HUES48 (cell line): ENCODE measurements around the gene CEP135.
A peak's percentile ranks its signal among the peaks of the same experiment; 100 is the strongest.
"Not testable (repeated sequence)": the region's sequence is repeated elsewhere in the genome, so short reads cannot be mapped to it uniquely, and the experiment has no call there.

Experiments
- H3K27ac ChIP-seq: one replicate; pipeline ENCODE4 v1.7.0; 2013; ENCODE audit warnings: low read depth, low read length, inconsistent platforms
- H3K27me3 ChIP-seq: 2 replicates; pipeline ENCODE4 v1.6.1; 2013; ENCODE audit warnings: mild to moderate bottlenecking, low read length; ENCODE audit not compliant: control insufficient read depth, insufficient read depth
- H3K36me3 ChIP-seq: 2 replicates; pipeline ENCODE4 v1.6.1; 2013; ENCODE audit warnings: low read length; ENCODE audit not compliant: control insufficient read depth, insufficient read depth
- H3K4me1 ChIP-seq: 2 replicates; pipeline ENCODE4 v1.6.1; 2013; ENCODE audit warnings: mild to moderate bottlenecking, low read length; ENCODE audit not compliant: control insufficient read depth, insufficient read depth
- H3K4me3 ChIP-seq: 2 replicates; pipeline ENCODE4 v1.5.1; 2013; ENCODE audit warnings: mild to moderate bottlenecking, low read depth, low read length
- H3K9ac ChIP-seq: 2 replicates; pipeline ENCODE4 v1.6.1; 2013; ENCODE audit warnings: mild to moderate bottlenecking, low read depth, low read length, moderate library complexity
- H3K9me3 ChIP-seq: 2 replicates; pipeline ENCODE4 v1.6.1; 2013; ENCODE audit warnings: low read length; ENCODE audit not compliant: control insufficient read depth, insufficient read depth

The CEP135 gene

DNA sequence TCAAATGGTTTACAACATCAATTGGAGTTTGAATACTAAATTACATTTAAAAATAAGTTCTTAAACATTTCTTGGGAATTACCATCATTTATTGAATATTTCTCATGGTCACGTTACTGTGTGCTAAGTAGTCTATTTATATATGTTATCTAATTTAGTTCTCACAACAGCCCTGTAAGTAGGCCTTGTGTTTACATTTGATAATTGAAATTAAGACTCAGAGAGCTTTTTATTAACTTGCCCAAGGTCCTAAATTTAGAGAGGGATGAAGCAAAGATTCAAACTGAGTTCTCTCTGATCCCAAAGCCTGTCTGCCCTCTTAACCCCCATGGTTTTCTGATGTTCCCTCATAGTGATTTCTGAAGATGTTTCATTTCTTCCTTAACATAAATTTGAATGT, 103.7 kb downstream of the CEP135 start:
- no peaks in the 10 kb centered on the region for H3K9me3 ChIP-seq
- no peaks in the 10 kb centered on the region for H3K36me3 ChIP-seq
- no peaks in the 10 kb centered on the region for H3K27me3 ChIP-seq
- no peak overlapping the region for H3K9ac ChIP-seq
- H3K27ac ChIP-seq: no peak overlapping the region
- peaks cover 33% of the 10 kb centered on the region for H3K4me1 ChIP-seq
- H3K4me3 ChIP-seq: no peak overlapping the region

DNA sequence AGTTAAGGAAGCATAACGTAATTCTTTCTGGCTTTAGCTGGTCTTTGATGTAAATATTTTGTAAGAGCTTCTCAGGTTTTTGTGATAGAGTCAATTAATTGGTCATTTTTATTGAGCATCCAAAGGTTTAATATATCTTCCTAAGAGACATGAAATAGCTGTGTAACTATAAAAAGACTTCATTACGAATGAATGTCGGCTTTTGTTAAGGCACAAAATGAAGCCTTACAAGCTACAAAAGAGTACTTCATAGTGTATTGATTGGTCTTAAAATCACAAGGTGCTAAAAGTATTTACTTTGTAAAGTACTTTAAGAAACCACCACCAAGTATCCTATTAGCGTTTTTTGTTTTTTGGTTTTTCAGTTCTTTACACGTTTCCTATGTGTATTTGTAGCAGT, 104.2 kb downstream of the CEP135 start:
- H3K9me3 ChIP-seq: no peaks in the 10 kb centered on the region
- H3K4me1 ChIP-seq: peaks cover 33% of the 10 kb centered on the region
- H3K27me3 ChIP-seq: no peaks in the 10 kb centered on the region
- no peaks in the 10 kb centered on the region for H3K36me3 ChIP-seq
- H3K4me3 ChIP-seq: no peak overlapping the region
- H3K27ac ChIP-seq: no peak overlapping the region
- H3K9ac ChIP-seq: no peak overlapping the region

DNA sequence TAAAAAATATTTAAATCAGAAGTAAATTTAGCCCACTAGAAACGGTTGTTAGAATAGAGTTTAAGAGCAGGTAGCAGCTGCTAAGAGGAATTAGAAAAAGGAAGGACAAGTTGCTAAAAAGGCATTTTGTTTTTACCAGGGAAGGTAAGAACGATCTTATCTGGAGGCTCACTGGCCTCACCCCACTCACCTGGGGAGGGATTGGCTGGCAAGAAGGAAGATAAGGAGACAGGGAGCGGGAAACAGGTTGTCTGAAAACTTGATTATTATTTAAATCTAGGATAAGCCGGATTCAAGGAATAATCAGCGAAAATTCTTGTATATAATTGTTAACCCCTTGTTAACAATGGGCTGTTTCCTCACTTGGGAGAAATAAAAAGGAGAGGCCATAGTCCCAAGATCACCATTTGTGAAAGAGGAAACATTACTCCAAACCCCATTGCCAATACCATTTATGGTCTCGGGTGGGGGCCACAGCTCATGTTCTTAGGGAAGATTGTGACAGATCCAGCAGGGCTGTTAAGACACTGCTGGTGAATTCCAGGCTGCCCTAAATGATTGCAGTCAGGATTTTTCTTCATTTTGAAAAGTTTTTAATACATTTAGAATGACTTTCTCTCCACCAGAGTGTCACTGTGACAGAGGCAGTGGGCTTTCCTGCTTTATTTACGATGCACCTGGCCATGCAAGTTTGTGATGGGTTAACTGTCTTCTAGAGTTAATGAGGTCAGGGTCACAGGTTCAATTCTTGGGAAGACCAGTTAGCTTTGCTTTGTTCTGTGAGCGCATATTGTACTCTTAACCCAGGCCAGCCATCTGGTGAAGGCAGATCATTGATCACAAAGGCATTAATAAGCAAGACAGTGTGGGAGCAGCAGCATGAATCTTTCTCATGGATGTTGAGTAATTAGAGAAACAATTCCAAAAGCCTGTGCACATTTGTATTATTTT, 106.6 kb downstream of the CEP135 start:
- no peaks in the 10 kb centered on the region for H3K9me3 ChIP-seq
- H3K4me3 ChIP-seq: no peak overlapping the region
- H3K4me1 ChIP-seq: peaks cover 35% of the 10 kb centered on the region
- H3K9ac ChIP-seq: no peak overlapping the region
- no peaks in the 10 kb centered on the region for H3K36me3 ChIP-seq
- H3K27me3 ChIP-seq: no peaks in the 10 kb centered on the region
- peak overlapping the region; percentile 48 for H3K27ac ChIP-seq

DNA sequence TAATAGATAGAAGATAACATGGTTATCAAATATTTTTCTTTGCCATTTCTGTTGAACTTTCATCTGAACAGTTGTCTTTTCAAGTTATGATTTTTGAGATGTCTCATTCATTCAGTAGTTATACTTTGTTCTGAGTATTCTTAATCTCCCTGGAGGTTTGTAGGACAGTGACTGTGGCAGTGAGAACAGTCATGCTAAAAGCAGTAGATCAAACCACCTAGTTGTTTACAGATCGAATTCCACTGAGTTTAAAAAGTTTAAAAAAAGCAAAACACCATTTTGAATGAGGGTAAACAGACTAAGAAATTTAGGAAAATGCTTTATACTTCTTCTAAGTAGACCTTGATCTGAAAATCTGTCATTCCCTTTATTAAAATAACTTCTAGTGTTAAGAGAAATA, 107.2 kb downstream of the CEP135 start:
- no peak overlapping the region for H3K27ac ChIP-seq
- H3K36me3 ChIP-seq: no peaks in the 10 kb centered on the region
- no peaks in the 10 kb centered on the region for H3K27me3 ChIP-seq
- peaks cover 35% of the 10 kb centered on the region for H3K4me1 ChIP-seq
- no peaks in the 10 kb centered on the region for H3K9me3 ChIP-seq
- H3K4me3 ChIP-seq: no peak overlapping the region
- no peak overlapping the region for H3K9ac ChIP-seq

DNA sequence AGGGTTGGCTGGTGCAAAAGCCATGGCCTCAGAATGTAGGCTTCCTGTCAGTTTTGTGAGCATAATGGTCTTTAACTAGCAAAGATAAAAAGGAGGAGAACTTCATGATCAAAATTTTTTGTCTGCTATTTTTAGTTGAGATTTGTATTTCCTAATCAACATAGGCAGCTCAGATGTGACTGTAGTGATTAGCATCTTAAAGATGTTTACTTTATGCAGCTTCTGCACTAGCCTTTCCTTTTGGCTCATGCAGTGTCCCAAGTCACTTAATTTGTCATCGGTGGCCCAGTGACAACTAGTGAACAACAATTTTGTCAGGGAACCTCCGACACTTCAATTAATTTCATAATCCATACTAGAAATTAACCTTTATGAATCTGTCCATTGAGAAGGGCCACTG, 109.8 kb downstream of the CEP135 start:
- Histone ChIP-seq H3K4me3 (no peak overlapping the region), H3K27ac (no peak overlapping the region), H3K27me3 (no peaks in the 10 kb centered on the region), H3K9ac (no peak overlapping the region), H3K4me1 (peaks cover 24% of the 10 kb centered on the region), H3K9me3 (no peaks in the 10 kb centered on the region), H3K36me3 (no peaks in the 10 kb centered on the region)

DNA sequence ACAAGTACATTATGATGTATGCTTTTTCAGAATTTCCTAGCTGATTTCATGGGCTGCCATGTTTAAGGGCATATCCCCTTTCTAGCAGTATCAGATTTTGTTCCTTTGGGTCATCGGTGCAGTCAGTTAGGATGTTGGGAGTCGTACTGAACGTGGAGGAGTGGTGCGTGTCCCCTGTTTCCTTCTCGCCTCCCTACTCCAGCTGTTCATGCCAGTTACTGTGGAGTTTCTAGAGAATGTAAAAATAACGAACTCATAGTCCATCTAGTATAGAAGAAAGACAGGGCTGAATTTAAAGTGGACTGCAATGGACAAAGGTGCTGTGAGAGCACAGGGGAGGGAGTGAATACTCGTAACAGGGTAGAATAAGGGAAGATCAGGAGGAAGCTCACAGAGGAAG, 111.3 kb downstream of the CEP135 start:
- no peak overlapping the region for H3K9ac ChIP-seq

DNA sequence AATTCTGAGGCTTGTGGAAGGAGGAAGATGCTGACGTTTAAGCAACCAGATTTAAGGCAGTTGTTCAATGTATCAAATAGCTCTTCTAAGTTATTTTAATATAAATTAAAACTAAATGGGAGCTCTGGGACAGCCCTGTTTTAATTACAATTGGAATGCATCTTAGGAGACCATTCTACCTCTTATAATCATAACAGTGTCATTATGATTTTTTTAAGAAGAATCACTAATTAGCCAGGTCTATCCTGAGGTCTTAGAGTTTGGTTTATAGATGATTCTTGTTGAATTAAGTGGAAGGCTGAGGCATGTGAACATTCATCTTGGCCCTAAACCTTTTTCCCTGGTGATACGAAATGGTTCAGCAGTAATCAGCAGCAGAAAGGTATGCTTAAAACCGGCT, 113.4 kb downstream of the CEP135 start:
- Histone ChIP-seq H3K4me1 (peaks cover 6% of the 10 kb centered on the region; the same call in 1 of the 2 replicates), H3K36me3 (no peaks in the 10 kb centered on the region), H3K9me3 (no peaks in the 10 kb centered on the region), H3K9ac (no peak overlapping the region), H3K4me3 (no peak overlapping the region), H3K27ac (peak overlapping the region; percentile 5), H3K27me3 (no peaks in the 10 kb centered on the region)

More for the DNA sequence above, 111.3 kb downstream of the CEP135 start:
- Histone ChIP-seq H3K27ac (no peak overlapping the region), H3K4me1 (peaks cover 19% of the 10 kb centered on the region), H3K36me3 (no peaks in the 10 kb centered on the region), H3K27me3 (no peaks in the 10 kb centered on the region), H3K9me3 (no peaks in the 10 kb centered on the region), H3K4me3 (no peak overlapping the region)

DNA sequence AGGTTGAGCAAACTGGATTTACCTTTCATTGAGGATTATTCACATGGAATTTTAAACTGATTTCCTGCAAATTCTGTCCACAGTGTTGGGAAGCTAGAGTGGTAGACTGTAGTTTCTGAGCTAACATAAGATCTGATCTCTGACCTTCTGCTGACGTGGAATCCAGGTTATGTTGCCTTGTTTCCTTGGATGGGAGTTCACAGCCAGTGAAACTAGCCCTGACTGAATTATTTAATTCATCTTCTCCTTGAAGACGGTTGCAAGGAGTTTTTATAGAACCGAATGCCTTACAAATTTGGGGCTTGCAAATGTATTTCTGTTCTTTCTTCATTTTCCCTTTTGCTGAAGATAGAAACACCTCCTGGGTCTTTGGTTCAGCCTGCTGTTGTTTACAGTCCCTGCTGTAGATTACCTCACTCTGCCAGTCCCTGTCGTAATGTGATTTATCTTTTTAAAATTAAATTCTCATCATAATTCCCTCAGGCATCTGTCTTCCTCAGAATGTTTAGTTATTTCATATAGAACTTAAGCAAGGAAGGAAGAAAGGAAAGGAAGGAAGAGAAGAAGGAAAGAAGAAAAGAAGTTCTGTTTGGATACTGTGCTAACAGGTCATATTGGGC, 113.9 kb downstream of the CEP135 start:
- Histone ChIP-seq H3K27ac (peak overlapping the region; percentile 5), H3K36me3 (no peaks in the 10 kb centered on the region), H3K9me3 (no peaks in the 10 kb centered on the region), H3K4me3 (no peak overlapping the region), H3K4me1 (peaks cover 6% of the 10 kb centered on the region; the same call in 1 of the 2 replicates), H3K27me3 (no peaks in the 10 kb centered on the region), H3K9ac (no peak overlapping the region)

DNA sequence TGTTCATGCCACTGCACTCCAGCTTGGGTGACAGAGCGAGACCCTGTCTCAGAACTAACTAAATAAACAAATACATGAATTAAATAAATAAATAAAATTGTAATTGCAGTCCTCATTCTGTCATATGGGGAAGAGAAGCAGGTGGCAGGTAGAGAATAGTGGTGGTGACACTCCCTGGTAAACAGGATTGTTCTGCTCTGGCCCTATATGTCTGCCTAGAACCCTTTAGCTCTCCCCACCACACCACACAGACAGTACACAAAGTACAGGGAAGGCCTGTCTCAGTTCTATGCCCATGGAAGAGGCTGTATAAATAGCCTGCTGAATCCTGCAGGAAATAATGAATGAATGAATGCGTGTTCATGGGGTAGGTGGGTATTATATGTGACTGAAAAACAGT, 117.7 kb downstream of the CEP135 start:
- no peak overlapping the region for H3K4me3 ChIP-seq
- no peak overlapping the region for H3K27ac ChIP-seq
- H3K27me3 ChIP-seq: no peaks in the 10 kb centered on the region
- no peaks in the 10 kb centered on the region for H3K4me1 ChIP-seq
- H3K9ac ChIP-seq: no peak overlapping the region
- no peaks in the 10 kb centered on the region for H3K9me3 ChIP-seq
- no peaks in the 10 kb centered on the region for H3K36me3 ChIP-seq

DNA sequence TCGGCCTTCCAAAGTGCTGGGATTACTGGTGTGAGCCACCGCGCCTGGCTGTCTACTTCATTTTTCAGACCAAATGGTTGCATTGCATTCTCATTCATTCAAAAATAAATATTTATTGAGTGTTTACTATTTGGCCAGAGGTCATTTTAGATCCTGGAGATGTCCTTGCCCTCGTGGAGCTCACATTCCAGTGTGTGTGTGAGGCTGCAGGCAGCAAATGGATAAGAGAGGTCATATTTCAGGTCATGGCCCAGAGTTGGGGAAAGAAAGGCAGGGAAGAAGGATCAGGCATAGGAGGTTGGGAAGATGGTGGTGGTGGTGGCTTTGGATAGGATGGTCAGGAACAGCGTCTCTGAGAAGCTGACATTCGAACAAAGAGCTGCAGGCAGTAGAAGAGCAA, 119.1 kb downstream of the CEP135 start:
- H3K9me3 ChIP-seq: no peaks in the 10 kb centered on the region
- no peak overlapping the region for H3K27ac ChIP-seq
- no peaks in the 10 kb centered on the region for H3K4me1 ChIP-seq
- no peak overlapping the region for H3K9ac ChIP-seq
- no peaks in the 10 kb centered on the region for H3K27me3 ChIP-seq
- H3K4me3 ChIP-seq: no peak overlapping the region
- H3K36me3 ChIP-seq: no peaks in the 10 kb centered on the region

DNA sequence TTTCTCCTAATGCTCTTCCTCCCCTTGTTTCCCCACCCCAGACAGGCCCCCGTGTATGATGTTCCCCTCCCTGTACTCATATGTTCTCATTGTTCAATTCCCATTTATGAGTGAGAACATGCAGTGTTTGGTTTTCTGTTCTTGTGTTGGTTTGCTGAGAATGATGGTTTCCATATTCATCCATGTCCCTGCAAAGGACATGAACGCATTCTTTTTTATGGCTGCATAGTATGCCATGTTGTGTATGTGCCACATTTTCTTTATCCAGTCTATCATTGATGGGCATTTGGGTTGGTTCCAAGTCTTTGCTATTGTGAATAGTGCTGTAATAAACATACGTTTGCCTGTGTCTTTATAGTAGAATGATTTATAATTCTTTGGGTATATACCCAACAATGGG, 124.0 kb downstream of the CEP135 start:
- not testable (repeated sequence) for H3K36me3 ChIP-seq, H3K27ac ChIP-seq, H3K4me3 ChIP-seq, H3K9ac ChIP-seq, H3K4me1 ChIP-seq, H3K27me3 ChIP-seq, H3K9me3 ChIP-seq
